ENCODE measurements around the gene KAZN.

Gene KAZN

DNA sequence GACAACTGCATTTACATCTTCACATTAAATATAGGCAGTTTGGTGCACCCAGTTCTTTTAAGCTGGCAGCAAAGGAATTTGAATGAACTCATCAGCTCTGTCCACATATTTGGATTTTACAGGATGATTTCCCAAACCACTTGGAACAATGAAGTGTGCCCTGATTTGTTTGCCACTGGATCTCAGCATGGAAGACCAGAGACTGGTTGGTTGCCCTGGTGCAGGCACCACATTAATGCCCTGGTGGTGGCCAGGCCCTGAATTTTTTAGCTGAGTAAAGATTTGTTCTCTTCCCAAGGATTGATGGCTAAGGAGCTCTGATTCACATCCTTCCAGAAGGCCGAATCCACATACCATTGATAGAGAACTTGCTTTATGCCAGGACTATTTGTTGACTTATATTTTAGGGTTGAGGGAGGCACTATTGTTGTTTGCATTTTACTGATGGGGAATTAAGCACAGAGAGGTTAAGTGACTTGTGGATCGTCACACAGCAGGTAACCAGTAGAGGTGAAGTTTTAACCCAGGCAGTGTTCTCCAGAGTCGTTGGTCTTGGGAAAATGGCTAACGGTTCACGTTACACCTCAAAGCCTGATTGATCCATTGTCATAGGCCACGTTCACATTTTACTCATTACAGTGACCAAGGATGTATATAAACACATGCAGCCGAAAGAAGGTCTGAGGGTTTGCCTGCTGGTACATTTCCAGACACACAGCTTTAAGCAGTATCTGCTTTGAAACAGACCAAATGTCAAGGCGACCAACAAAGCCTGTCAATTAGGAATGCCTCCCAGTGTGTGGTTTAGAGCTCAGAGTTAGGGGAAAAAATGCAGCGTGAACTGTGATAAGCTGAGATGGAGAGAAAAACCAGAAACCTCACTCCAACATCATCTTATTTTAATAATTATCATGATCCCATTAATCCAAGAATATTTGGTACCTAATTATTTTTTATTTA, 50.7 kb downstream of the KAZN start:
- no peak for FAIRE-seq

DNA sequence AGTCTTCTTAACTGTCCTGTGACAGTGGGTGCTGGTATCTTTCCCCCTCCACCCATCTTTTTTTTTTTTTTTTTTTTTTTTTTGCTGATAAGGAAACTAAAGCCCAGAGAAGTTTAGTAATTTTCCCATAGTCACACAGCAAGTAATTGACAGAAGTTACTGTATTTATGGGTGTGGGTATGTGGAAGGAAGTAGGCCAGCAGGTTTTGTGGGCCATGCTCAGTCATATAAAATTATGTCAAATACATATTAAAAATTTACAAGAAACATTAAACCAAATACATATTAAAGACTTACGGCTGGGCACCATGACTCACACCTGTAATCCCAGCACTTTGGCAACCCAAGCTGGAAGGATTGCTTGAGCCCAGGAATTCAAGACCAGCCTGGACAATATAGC, 51.5 kb downstream of the KAZN start:
- no peak for FAIRE-seq

DNA sequence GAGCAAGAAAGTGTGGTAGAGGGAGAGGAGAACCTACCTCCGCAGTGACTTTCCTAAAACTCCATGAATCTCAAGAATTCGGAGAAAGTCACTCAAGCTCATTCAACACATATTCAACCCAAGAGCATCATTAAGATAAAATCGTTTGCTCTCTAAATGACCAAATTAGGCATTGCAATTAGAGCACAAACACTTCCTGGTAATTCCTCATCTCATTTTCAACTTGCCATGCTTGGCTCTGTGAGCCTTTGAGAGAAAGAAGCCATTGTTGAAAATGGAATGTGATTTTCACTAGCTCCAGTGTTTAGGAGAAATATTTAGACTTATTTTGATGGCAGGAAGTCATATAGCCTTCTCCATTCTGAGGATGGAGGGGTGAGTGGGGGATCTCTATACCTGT, 52.5 kb downstream of the KAZN start:
- no peak for FAIRE-seq

DNA sequence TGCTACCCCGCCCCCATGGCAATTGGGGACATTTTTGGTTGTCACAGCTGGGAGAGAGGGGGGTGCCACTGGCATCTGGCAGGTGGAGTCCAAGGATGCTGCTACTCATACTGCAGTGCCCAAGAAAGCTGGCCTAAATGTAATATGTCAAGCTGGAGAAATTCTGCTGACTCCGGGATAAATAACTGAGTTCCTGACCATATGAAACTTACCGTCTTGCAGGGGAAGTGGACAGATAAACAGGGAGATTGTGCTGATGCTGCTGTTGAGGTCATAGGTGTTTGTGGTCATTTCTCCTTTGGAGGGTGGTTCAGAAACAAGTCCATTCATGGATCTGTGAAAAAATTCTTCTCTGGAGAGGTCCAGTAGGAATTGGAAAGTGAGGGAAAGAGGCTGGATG, 54.4 kb downstream of the KAZN start:
- FAIRE-seq: no peak

DNA sequence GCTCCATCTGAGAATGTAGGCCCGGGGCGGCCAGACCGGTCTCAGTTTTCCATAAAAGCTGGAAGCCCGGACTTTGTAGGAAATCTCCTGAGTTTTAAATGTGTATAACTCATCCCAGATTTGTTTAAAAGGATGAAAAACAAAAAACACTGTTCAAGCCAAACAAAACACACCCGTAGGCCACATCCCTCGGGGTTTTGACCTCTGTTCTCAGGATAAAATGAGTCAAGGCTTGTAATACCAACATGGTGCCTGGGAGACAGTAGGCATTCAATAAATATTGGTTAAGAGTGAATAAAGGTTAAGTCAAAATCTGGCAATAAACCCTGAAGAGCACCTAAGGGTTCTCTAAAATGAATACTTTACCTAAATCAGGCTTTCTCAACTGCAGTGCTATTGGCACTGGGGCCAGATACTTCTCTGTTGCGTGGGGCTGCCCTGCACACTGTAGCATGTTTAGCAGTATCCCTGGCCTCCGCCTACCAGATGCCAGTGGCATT, 55.0 kb downstream of the KAZN start:
- no peak for FAIRE-seq

DNA sequence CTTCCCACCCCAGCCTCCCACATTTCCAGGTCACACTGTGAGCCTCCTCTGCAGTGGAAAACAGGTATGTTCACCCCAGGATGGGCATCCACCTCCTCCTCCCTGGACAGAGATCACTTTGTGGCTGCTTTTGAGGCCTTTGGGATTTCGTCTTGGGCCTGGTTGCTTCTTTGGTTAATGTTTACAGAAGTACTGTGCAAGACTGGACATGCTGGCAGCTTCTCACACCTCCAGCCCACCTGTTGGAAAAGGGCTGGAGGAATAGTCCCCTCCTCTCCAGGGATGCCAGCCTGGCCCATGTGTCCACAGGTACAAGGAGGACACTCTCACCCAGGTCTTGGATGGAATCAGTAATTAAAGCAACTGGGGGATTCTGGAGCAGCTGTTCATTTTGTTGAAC, 56.1 kb downstream of the KAZN start:
- no peak for FAIRE-seq

DNA sequence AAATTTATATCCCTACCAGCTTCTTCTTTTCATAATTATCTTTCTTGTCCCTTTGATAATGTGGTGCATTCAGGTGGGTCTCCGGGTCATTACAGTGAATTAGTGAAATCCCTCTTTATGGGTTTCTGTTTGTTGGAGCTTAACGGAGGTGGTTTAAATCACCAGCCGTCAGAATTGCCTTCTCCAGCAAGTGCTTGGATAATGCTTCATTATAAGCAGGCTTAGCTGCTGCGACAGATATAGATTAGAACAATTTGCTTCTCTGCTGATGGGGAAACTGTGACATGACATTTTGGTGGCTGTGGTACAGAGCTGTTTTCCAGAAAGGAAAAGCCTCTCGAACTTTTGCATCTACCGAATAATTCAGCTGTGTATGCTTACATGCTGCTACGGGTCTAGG, 56.9 kb downstream of the KAZN start:
- FAIRE-seq: no peak

DNA sequence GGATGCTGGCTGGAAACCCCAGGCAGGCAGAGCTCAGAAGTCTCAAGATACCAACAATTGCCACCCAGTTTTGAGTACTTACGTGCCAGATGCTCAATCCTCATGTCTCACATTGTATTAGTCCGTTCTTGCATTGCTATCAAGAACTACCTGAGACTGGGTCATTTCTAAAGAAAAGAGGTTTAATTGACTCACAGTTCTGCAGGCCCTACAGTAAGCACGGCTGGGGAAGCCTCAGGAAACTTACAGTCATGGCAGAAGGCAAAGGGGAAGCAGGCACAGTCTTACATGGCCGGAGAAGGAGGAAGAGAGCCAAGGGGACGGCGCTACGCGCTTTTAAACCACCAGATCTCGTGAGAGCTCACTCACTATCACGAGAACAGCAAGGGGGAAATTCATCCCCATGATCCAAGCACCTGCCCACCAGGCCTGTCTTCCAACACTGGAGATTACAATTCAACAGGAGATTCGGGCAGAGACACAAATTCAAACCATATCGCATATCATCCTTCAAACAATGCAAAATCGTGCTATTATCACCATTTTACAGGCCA, 58.0 kb downstream of the KAZN start:
- FAIRE-seq: no peak

DNA sequence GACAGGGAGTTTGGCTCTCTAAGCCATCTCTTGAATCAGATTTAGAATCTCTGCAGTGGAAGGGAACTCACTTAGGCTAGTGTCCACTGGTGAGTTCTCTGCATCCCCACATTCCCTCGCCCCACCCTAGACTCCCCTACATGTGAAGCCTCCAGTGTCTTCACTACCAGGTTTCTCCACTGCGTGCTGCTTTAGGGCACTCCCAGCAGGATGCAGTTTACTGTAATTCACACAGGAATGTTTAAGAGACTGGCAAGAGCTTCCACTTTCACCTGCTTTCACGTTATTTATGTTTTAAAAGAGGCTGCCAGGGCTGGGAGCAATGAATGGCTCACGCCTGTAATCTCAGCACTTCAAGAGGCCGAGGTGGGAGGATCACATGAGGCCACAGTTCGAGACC, 60.2 kb downstream of the KAZN start:
- no peak for FAIRE-seq

DNA sequence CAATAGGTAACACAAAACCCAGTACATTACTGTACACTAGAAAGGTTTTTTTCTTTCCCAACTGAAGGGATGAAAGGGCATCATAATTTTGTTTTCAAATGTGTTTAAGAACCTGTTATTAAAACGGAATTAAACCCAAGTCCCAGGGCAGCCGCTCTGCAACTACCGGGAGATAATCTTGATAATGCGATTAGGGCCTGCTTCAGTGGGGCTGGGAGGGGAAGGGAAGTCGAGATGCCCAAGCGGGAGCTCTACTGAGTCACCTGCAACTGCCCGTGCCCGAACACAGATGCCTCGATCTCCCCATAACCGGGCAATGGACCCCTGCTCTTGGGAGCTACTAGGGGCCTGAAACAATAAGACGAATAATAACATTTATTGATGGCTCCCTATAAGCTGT, 61.4 kb downstream of the KAZN start:
- no peak for FAIRE-seq

DNA sequence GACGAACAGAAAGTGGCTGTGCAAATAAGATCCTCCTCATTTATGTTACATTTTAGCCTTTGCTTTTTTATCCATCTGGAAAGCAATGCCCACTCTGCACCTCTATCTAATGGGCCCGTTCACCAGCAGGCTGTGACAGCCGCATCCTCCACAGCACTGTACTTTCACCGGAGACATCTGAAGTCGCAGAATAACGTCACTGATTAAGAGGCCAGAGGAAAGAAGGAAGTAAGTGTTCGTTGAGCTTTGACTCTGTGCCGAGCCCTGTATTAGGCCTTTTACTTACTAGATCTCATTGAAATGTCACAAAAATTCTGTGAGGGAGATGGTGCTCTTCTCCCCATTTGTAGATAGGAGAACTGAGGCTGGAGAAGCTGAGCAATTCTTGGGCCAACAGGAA, 62.3 kb downstream of the KAZN start:
- no peak for FAIRE-seq

DNA sequence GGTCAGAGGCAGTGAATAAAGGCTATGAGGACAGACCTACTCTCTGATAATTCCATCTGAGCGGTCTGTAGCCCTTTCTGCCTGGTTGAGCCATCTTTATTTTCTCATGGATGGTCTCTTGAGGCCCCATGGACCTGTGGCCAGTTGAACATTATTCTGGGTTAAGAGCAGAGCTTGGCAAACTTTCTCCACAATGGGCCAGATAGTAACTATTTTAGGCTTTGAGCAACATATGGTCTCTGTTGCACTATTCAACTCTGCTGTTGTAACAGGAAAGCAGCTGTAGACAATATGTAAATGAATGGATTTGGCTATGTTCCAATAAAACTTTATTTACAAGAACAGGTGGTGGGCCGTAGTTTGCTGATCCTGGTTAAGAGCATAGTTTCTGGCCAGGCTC, 62.7 kb downstream of the KAZN start:
- no peak for FAIRE-seq

DNA sequence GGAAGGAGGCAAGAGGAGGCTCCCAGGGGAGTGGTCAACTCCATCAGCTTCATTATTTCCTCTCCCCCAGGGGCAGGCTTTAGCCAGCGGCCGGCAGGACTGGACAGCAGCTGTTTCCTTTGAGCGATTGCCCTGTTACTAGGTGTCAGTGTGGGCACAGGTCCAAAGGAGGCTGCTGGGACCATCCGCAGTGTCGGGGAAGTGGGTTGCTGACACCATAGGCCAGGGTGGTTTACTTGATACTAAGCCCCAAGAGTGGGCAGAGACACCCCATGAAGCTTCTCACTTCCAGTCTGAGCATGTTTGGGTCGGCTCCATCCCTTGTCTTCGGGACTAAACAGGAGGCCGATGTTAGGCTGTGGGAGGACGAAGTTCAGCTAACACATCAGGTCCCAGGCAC, 63.6 kb downstream of the KAZN start:
- FAIRE-seq: no peak

DNA sequence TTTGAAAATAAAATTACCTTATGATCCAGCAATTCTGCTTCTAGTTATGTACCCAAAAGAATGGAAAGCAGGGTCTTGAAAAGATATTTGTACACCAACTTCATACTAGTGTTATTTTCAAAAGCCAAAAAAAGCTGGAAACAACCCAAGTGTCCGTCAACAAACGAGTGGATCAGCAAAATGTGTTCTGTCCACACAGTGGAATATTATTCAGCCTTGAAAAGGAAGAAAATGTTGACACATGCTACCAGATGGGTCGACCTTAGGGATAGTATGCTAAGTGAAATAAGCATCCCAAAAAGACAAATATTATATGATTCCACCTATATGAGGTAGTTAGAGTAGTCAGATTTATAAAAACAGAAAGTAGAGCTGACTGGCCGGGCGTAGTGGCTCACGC, 65.3 kb downstream of the KAZN start:
- FAIRE-seq: no peak

DNA sequence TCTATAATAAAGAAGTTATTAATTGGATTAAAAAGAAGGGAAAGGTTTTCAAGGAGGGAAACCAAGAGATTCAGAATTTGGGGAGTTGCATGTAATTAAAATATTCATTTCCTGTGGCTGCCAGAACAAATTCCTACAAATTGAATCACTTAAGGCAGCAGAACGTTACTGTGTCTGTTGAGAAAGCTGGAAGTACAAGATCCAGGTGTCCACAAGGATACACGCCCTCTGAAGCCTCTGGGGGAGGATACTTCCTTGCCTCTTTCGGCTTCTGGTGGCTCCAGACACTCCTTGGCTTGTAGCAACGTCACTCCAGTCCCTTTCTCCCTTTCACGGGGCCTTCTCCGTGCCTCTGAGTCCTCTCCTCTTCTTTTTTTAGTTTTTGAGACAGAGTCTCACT, 67.9 kb downstream of the KAZN start:
- FAIRE-seq: no peak

DNA sequence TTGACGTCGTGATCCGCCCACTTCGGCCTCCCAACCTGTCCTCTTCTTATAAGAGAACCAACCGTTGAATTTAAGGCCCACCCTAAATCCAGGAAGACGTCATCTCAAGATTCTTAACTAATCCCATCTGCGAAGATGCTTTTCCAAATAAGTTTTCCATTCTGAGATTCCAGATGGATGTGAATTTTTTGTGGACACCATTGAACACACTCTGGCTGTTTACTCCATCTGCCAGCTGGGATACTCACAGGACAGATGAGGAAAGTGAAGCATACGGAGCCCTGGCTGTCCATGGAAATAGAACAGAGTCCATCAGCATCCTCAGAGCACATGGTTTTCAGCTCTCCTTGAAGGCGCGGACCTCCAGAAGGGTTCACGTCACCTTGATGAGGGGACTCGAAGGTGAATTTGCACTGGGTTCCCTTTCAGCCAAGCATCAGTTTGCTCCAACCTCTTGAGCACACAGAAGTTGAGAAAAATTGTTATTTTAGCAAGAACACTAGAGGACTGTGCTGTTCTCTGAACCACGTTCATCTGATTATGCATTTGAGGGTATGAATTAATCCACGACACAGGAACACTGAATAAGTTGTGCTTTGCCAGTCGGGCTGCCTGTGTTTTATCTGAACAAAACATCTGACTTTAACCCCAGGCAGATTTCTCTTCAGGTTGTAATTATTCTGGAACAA, 68.6 kb downstream of the KAZN start:
- FAIRE-seq: no peak

DNA sequence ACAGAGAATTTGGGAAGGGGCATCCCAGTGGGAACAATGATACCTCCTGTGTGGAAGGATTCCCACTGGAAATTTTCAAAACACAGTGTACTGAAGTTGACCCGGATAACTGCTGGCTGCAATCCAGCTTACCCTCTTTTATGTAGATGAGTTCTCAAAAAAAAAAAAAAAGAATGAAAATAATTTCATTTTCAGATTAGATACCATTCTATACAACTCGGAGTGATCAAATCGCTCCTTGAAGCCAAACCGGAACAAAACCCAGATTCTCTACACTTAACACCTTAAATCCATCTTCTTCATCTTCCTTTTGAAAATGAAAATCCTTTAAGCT, 69.1 kb downstream of the KAZN start:
- FAIRE-seq: no peak

DNA sequence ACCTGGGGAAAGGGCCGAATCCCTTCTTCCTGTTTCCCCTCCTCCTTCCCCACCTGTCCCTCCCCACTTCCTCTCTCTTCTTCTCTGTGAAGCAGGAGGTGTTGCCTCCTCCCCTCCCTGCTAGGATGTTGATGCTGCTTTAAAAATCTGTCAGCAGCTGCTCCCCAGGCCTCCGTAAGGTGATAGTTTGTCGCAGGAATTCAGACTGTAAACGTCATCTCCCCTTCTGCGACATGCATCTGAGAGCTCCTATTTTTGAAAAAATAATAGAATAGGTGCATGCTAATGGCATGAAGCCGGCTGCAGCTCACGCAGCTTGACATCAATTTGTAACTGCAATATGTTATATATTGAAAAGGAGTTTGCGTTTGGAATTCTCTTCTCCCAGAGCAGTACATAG, 70.1 kb downstream of the KAZN start:
- no peak for FAIRE-seq

DNA sequence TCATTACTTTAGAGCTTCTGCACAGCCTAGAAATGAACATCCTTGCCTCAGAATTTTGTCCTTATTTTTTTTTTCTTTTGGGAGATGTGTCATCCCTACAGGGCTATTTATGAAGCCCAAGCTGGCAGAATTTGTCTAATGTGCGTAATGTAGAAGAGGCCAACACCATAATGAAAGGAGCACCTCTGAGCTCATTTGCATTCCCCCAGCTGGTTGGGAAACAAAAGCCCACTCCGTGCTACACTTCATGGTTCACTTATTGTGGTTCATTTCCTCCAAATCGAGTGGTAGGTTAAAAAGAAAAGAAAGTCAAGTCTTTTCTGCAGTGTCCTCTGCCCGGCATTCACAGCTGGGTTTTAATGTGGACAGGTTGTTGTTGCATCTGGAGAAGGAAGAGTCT, 73.5 kb downstream of the KAZN start:
- no peak for FAIRE-seq

DNA sequence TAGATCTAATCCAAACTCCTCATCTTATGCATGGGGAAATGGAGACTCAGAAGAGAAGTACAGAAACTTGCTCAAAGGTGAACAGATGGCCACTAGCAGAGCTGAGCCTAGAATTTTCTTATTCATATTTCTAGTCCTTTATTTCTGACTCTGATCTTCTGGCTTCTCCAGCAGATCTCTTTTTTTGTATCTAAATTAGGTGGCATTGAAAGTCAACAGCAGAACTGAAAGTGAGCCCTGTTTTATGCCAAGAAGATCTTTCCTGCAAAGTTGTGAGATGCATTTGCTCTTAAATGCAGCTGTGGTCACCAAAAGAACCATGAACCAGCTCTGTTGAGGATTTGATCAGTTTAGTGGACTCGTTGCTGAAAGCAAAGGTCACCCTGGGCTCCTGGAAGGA, 75.5 kb downstream of the KAZN start:
- FAIRE-seq: no peak

DNA sequence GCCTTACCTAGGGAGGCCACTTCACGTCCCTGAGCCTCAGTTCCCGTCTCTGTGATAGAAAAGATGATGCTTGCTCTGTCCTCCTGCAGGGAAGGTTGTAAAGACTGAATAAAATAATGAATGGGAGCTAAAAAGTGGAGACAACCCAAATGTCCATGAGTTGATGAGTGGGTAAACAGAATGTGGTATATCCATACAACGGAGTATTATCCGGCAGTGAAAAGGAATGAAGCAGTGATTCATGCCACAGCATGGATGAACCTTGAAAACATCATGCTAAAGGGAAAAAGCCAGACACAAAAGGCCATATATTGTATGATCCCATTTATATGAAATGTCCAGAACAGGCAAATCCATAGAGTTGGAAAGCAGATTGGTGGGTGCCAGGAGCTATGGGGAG, 77.9 kb downstream of the KAZN start:
- FAIRE-seq: no peak

DNA sequence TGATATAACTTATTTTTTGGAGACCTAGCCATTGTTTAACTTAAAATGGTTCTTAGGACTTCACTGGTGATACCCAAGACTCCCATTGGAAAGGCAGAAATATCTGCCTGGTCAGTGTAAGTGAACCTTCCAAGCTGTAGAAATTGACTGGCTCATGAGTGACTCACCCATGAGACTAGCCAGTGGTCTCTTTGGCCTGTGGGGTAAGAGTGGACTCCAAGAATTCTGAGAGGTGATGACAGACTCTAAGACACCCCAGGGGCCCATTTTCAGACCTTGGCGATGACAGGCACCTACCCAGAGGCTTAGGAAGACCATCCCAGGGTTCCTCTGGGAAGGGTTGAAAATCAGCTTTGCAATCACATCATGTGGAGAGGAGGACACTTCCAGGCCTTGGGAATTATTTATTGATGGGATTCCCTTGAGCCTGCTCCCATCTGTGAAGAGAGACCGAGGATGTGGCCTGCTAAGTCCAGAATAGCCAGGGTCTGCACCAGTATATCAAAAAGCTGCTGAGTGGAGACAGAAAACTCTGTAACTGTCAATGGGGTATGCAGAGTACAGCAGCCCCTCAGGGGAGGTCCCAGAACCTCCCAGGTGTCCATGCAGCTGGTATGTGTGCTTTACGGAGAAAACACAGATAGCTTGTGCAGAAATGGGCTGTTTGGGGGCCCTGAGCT, 78.9 kb downstream of the KAZN start:
- no peak for FAIRE-seq

DNA sequence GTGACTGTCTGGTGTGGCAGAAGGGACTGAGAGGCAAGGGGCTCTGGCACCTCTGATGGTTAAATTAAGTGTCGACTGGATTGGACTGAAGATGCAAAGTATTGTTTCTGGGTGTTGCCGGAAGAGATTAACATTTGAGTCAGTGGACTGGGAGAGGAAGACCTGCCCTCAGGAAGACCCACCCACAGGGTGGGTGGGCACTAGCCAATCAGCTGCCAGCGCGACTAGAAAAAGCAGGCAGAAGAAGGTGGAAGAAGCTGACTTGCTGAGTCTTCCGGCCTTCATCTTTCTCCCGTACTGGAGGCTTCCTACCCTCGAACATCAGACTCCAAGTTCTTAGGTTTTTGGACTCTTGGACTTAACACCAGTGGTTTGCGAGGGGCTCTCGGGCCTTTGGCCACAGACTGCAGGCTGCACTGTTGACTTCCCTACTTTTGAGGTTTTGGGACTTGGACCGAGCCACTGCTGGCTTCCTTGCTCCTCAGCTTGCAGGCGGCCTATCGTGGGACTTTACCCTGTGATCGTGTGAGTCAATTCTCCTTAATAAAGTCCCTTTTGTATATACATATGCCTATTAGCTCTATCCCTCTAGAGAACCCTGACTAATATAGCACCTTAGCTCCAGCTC, 79.6 kb downstream of the KAZN start:
- no peak for FAIRE-seq
